ENCODE data around the gene TFIP11.

The TFIP11 gene

DNA sequence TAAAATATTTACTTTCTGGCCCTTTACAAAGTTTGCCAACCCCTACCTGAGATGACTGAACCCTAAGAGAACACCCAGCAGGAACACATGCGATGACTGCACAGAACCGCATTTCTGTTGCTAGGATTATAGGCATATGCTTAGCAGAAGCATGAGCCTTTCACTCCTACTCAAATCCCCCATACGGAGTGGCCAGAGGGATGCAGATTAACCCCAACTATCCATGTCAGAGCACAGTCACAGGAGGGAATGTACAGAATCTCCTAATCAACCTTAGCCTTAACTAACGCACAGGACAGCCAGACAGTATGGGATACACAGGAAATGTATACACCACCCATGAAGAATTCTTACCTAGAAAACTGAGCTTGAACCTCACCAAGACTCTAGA, 34.9 kb downstream of the TFIP11 start:
- DNase-seq = no peak

- DNase-seq = no peak
Measured at GRCh38 chr22:26476705-26477340, 35.5 kb downstream of the TFIP11 start.

DNA sequence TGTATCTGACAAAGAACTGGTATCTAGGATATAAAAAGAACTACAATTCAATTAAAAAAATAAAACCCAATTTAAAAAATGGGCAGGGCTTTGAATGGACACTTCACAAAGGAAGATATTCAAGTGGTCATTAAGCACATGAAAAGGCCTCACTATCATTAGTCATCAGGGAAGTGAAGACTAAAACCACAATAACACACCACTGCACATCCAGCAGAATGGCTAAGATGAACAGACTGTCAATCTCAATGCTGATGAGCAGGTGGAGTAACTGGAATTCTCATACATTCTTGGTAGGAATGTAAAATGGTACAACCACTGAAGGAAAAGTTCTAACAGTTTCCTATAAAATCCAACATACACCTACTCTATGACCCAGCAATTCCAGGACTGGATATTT, 37.6 kb downstream of the TFIP11 start:
- no peak for DNase-seq

- peak in 1 of 14 donors; percentile 68 for DNase-seq
Measured at GRCh38 chr22:26471522-26471921, 40.8 kb downstream of the TFIP11 start.

DNA sequence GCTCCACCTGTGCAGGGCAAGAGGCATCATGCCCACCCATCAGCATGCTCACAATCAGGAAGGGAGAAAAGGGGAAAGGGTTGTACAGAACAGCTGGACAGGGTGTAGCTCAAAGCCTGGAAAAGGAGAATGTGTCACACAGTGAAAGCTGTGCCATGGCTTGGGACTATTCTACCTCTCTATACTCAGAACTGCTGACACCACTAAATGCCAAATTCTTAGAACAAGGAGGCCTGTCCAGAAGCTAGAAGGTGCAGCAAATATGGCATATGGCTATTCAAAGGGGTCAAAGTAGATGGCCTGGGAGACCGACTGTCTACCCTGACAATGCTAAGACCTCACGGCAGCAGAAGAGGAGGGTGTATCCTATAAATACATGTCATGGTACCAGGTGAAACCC, 41.5 kb downstream of the TFIP11 start:
- no peak for DNase-seq

- DNase-seq = peak in 4 of 14 donors; percentile 12 to 99 (median 30)
Measured at GRCh38 chr22:26466196-26466595, 46.1 kb downstream of the TFIP11 start.

- DNase-seq = no peak
Measured at GRCh38 chr22:26464312-26464711, 48.0 kb downstream of the TFIP11 start.

- DNase-seq = no peak
Measured at GRCh38 chr22:26463688-26464087, 48.6 kb downstream of the TFIP11 start.

DNA sequence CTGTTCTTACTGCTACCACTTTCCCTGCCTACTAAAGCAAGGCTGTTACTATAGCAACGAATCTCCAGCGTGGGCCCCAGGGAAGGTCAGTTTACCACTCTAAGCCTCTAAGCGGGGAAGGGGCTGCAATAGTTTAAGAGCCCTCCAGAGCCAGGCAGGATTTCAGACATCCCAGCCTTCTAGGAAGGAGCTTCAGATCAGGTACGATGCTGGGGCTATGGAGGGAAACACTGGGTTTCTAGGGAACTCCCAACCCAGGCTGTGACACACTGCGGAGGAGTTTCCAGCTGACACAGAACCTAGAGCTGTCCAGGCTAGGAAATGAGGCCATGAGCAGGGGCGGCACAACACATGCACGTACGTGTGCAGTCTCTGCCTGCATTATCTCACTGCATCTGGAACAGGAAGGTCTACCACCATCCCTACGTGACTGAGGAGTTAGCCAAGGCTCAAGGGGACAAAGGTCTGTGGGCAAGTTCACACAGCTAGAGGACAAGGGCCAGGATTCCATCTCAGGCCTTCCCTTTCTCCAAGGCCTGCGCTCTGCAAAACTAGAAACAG, 49.1 kb downstream of the TFIP11 start:
- DNase-seq = no peak

GRCh38 chr22:26462641-26463040, 49.6 kb downstream of the TFIP11 start:
- DNase-seq = no peak

- DNase-seq = no peak
Measured at GRCh38 chr22:26462051-26462450, 50.2 kb downstream of the TFIP11 start.

GRCh38 chr22:26461188-26461810, 51.0 kb downstream of the TFIP11 start:
- peak in 7 of 14 donors; percentile 3 to 73 (median 14) for DNase-seq

GRCh38 chr22:26460202-26460601, 52.1 kb downstream of the TFIP11 start:
- DNase-seq = no peak

GRCh38 chr22:26457661-26458272, 54.5 kb downstream of the TFIP11 start:
- no peak for DNase-seq

DNA sequence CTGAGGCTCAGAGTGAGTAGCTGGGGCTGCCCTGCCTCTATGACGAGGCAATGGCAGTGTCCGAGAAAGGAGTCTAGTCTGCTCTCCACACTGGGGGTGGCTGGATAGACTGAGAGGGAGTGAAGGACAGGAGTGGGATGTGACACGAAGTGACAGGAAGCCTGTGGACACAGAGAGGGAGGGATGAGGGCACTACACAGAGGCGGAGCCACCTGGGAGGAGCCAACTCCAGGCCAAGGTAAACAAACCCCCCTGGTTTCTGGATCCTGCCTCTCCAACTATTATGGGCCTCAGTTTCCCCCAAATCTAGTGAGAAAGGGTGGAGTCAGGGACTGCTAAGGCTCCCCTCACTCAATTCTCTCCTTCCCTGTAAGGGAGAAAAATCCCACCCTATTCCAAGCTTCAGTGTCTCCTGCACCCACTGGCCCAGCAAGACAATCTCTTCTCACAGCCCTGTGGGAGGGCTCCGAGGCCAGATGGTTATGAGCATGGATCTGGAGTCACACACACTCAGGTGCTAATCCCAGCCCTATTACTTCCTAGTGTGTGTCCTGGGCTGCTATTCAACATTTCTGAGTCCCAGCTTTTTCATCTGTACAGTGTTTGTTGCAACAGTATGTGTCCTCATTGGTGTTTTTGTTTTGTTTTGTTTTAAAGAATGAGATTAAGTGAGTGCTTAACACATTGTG, 58.3 kb downstream of the TFIP11 start:
- DNase-seq = peak in 1 of 14 donors; percentile 70

DNA sequence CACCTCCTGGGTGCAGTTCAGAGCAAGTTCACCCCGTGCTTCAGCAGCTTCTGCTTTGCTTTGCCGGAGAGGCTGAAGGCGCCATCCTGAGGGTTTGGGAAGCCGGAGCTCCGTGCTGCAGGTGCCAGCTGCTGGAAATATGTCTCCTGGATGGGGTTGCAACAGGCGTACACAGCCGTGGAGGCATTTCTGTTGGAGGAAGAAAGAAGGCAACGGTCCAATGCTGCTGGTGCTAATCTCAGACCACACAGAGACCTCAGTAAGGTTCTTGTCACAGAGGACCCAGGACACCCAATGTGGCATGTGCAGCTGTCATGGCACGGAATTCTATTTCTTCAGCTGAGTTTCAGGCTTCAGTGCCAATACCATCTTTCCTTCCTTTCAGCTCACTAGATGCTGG, 59.1 kb downstream of the TFIP11 start:
- DNase-seq = no peak

DNA sequence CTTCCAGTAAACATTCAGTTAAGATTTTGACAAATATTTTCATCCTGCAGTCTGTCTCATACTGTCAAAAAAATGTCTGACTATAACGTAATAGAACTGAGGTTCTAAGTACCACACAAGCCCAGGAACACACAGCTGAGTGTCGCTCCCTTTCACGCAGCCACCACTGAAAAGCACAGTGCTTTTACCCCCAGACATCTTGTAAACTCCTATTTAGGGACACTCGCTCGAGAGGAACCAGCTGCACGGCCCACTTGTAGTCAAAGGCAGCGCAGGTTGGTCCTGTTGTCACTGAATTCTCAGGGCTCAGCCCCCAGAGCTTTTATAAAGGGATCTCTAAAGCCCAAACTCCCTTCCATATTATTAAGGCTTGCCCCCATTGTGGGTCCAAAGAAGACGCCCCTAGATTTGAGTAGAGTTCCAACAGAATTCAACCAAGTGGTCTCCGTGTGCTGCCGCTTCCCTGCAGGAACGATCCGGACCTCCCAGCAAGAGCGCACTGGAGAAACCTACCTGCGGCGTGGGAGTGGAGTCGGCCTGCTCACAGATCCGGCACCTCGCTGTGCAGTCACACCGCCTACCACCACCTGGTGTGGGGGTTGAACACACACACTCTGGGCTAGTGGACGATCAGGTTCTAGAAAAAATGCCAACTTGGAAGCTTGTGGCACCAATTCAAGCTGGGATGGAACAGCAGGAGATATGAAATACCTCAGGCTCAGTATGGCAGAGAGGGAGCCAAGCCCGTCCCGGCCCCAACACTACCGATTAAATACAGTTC, 59.8 kb downstream of the TFIP11 start:
- DNase-seq = peak in 1 of 14 donors; percentile 82

GRCh38 chr22:26450453-26451185, 61.7 kb downstream of the TFIP11 start:
- no peak for DNase-seq

DNA sequence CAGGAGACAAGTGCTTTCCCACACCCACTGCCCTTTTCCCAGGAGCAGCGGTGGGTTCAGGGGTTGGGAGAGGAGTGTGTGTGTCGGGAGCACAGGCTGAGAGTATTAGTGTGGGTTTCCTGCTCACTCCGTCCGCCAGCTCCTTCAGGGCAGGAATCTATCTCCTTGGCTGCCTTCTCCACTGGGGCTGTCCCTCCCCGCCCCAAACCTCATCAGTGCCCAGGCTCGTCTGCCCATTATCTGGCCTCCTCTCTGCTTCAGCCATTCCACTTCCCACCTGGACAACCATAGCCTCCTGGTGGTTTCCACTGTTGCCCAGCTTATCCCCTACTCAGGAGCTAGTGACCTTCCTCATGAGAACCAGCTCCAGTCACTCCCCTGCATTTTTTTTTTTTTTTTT, 63.3 kb downstream of the TFIP11 start:
- no peak for DNase-seq

GRCh38 chr22:26448334-26448733, 63.9 kb downstream of the TFIP11 start:
- no peak for DNase-seq

- peak in 1 of 14 donors; percentile 84 for DNase-seq
Measured at GRCh38 chr22:26447584-26448329, 64.5 kb downstream of the TFIP11 start.

Data from C1 segment of cervical spinal cord (tissue), 14 donors.